ENCODE results near the gene SRSF4. TPM values are rescaled to one million over a fixed set of nuclear protein-coding genes. Genes with fewer than 3 reads are reported as not detected.
A peak's percentile ranks its signal among the peaks of the same experiment; 100 is the strongest.

Gene SRSF4
- total and polyA plus RNA-seq, 9 of the 15 experiments (the other 6 are each of a cell fraction or from before 2014, with no cell fraction given), result 15.9 to 132 (median 82.0) TPM

- BruUV-seq (replicated peaks), result no TSS peak
- DNase-seq (ENCODE audit: extremely low read depth in 1 of 4, low spot score in 3 of 4) (no peak), ATAC-seq (peak; percentile 25), FAIRE-seq (no peak)
- Histone ChIP-seq H3K4me2 (ENCODE audit: insufficient read depth, low read length) (peak overlapping the region; percentile 76), H3K4me3 (no peak overlapping the region), H3K9me3 (replicated peaks; ENCODE audit: control insufficient read depth, insufficient read depth, low read depth, low read length) (no peaks in the 10 kb centered on the region; the same call in 1 of the 2 replicates), H3K9me1 (ENCODE audit: control insufficient read depth, insufficient read depth, low read length) (no peaks in the 10 kb centered on the region), H4K20me1 (replicated peaks; ENCODE audit: control insufficient read depth, insufficient read depth, low read length) (no peaks in the 10 kb centered on the region), H3K9ac (ENCODE audit: insufficient read depth in 1 of 2, low read depth in 2 of 2, low read length in 2 of 2) (no peak overlapping the region), H3K36me3 (ENCODE audit: control insufficient read depth, insufficient read depth, low read length) (peaks cover 92% of the 10 kb centered on the region), H3K27ac (ENCODE audit: extremely low read depth, low read depth, low read length) (peak overlapping the region; percentile 90), H3K79me2 (ENCODE audit: control insufficient read depth, insufficient read depth, low read length) (peaks cover 66% of the 10 kb centered on the region), H3K4me1 (replicated peaks in 1 of 2; ENCODE audit: control insufficient read depth in 2 of 2, insufficient read depth in 2 of 2, low read length in 2 of 2) (peaks cover 30 to 34% of the 10 kb centered on the region in 2 experiments), H2AFZ (ENCODE audit: low read depth, low read length) (no peak overlapping the region), H3K27me3 (ENCODE audit: control insufficient read depth in 2 of 2, insufficient read depth in 2 of 2, low read length in 2 of 2) (no peaks in the 10 kb centered on the region)
- ChIA-PET POLR2A (interaction anchor here (0.6 to 5.6 kb wide), 12 partner anchors 10 to 273 kb away, joined by 3 to 54 read pairs (median 5); partner anchors contain the start of gene SRSF4), CTCF (ENCODE audit: low intra/inter-chr PET ratio) (no interaction called here)
- intact Hi-C loops (cut with micrococcal nuclease), result loop anchor here (1.0 kb wide), 2 partner anchors 45 to 275 kb away; no protein-coding TSS in a partner anchor
- in situ Hi-C loops (cut with MboI), result no loop called here
- 0% methylated on average over 3 of the region's 3 CpGs for WGBS (ENCODE audit: insufficient coverage, low coverage, missing lambda C conversion rate)
- TF ChIP-seq ZFX (CRISPR knock-in tag; IDR thresholded peaks at IDR 0.05) (0 out of 2 replicates have a peak, but pooled peaks have one; percentile 49), ZNF778 (CRISPR knock-in tag; IDR thresholded peaks at IDR 0.05) (no peak), SIRT6 (IDR thresholded peaks at IDR 0.05; ENCODE audit: low read depth, low read length) (no peak), ZNF384 (IDR thresholded peaks at IDR 0.05; ENCODE audit: low read depth, low read length) (no peak), NR2C2 (CRISPR knock-in tag; IDR thresholded peaks at IDR 0.05) (no peak), NR2C2 (tag; IDR thresholded peaks at IDR 0.05) (no peak), FOS (IDR thresholded peaks at IDR 0.05; ENCODE audit: extremely low read depth, insufficient read length) (no peak), CBFA2T3 (IDR thresholded peaks at IDR 0.05) (no peak), MED1 (CRISPR knock-in tag; IDR thresholded peaks at IDR 0.05; ENCODE audit: borderline replicate concordance) (no peak), CCAR2 (IDR thresholded peaks at IDR 0.05; ENCODE audit: low read depth, low read length) (no peak), FOXJ2 (tag; IDR thresholded peaks at IDR 0.05) (no peak), HMG20A (CRISPR knock-in tag; conservative IDR thresholded peaks at IDR 0.05) (no peak), ZNF133 (CRISPR knock-in tag; IDR thresholded peaks at IDR 0.05) (no peak)
- TF ChIP-seq, protein P1, sequence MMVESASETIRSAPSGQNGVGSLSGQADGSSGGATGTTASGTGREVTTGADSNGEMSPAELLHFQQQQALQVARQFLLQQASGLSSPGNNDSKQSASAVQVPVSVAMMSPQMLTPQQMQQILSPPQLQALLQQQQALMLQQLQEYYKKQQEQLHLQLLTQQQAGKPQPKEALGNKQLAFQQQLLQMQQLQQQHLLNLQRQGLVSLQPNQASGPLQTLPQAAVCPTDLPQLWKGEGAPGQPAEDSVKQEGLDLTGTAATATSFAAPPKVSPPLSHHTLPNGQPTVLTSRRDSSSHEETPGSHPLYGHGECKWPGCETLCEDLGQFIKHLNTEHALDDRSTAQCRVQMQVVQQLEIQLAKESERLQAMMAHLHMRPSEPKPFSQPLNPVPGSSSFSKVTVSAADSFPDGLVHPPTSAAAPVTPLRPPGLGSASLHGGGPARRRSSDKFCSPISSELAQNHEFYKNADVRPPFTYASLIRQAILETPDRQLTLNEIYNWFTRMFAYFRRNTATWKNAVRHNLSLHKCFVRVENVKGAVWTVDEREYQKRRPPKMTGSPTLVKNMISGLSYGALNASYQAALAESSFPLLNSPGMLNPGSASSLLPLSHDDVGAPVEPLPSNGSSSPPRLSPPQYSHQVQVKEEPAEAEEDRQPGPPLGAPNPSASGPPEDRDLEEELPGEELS (CRISPR knock-in tag; IDR thresholded peaks at IDR 0.05; ENCODE audit: borderline replicate concordance), result no peak
- TF ChIP-seq, protein P2, sequence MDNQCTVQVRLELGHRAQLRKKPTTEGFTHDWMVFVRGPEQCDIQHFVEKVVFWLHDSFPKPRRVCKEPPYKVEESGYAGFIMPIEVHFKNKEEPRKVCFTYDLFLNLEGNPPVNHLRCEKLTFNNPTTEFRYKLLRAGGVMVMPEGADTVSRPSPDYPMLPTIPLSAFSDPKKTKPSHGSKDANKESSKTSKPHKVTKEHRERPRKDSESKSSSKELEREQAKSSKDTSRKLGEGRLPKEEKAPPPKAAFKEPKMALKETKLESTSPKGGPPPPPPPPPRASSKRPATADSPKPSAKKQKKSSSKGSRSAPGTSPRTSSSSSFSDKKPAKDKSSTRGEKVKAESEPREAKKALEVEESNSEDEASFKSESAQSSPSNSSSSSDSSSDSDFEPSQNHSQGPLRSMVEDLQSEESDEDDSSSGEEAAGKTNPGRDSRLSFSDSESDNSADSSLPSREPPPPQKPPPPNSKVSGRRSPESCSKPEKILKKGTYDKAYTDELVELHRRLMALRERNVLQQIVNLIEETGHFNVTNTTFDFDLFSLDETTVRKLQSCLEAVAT (IDR thresholded peaks at IDR 0.05), result no peak
- TF ChIP-seq, protein P3, sequence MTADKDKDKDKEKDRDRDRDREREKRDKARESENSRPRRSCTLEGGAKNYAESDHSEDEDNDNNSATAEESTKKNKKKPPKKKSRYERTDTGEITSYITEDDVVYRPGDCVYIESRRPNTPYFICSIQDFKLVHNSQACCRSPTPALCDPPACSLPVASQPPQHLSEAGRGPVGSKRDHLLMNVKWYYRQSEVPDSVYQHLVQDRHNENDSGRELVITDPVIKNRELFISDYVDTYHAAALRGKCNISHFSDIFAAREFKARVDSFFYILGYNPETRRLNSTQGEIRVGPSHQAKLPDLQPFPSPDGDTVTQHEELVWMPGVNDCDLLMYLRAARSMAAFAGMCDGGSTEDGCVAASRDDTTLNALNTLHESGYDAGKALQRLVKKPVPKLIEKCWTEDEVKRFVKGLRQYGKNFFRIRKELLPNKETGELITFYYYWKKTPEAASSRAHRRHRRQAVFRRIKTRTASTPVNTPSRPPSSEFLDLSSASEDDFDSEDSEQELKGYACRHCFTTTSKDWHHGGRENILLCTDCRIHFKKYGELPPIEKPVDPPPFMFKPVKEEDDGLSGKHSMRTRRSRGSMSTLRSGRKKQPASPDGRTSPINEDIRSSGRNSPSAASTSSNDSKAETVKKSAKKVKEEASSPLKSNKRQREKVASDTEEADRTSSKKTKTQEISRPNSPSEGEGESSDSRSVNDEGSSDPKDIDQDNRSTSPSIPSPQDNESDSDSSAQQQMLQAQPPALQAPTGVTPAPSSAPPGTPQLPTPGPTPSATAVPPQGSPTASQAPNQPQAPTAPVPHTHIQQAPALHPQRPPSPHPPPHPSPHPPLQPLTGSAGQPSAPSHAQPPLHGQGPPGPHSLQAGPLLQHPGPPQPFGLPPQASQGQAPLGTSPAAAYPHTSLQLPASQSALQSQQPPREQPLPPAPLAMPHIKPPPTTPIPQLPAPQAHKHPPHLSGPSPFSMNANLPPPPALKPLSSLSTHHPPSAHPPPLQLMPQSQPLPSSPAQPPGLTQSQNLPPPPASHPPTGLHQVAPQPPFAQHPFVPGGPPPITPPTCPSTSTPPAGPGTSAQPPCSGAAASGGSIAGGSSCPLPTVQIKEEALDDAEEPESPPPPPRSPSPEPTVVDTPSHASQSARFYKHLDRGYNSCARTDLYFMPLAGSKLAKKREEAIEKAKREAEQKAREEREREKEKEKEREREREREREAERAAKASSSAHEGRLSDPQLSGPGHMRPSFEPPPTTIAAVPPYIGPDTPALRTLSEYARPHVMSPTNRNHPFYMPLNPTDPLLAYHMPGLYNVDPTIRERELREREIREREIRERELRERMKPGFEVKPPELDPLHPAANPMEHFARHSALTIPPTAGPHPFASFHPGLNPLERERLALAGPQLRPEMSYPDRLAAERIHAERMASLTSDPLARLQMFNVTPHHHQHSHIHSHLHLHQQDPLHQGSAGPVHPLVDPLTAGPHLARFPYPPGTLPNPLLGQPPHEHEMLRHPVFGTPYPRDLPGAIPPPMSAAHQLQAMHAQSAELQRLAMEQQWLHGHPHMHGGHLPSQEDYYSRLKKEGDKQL (CRISPR knock-in tag; IDR thresholded peaks at IDR 0.05; ENCODE audit: borderline replicate concordance), result no peak
These were observed 24.5 kb downstream of the SRSF4 start for GRCh38 chr1:29157269-29157601.

All from K562 (cell line).